NT2/D1 (cell line): Measurements from ENCODE around the gene SLC19A2.

ENCODE experiments used
- SUZ12 ChIP-seq: IDR thresholded peaks from 2 replicates; pipeline ENCODE4 v1.6.1; 2011; ENCODE audit not compliant: insufficient read length, insufficient read depth; ENCODE audit errors: extremely low read depth
- YY1 ChIP-seq: IDR thresholded peaks from 2 replicates; pipeline ENCODE4 v1.6.1; 2011; ENCODE audit not compliant: insufficient read length, insufficient read depth
- ZNF274 ChIP-seq: IDR thresholded peaks from 2 replicates; pipeline ENCODE4 v1.6.1; 2011; ENCODE audit warnings: mild to moderate bottlenecking, low read depth, low read length

DNA sequence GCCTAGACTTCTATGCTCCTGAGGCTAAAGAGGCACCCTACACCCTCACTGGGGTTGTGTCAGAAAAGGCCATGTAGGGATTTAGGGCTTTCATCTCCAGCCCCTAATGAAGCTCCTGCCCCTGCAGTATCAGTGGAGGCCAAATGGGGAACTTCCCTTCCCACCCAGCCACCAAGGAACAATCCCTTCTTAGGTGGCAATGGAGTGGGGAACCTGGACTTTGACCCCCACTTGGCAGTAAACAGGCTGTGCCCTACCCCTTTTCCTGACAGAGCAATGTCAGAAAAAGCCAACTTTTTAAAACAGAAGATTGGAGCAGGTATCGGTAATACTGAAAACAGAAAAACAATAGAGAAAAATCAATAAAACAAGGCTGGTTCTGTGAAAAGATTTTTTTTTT lies 35.5 kb upstream of the SLC19A2 start:
- no peak for TF ChIP-seq SUZ12
- no peak for TF ChIP-seq ZNF274
- TF ChIP-seq YY1 = no peak
